ENCODE results near the gene FUCA1.

FUCA1 gene

GRCh38 chr1:23799570-23800399, 68.3 kb downstream of the FUCA1 start:
- no peak for TF ChIP-seq CTCF (conservative IDR thresholded peaks at IDR 0.05; ENCODE audit: low read depth)
- ChIA-PET POLR2A (ENCODE audit: low non-redundant PET) (interaction anchor here (0.9 to 2.9 kb wide), 5 partner anchors 8 to 22 kb away, joined by 3 to 15 read pairs (median 5); partner anchors contain the start of gene PITHD1), CTCF (interaction anchor here (0.5 to 1.1 kb wide), 4 partner anchors 8 to 356 kb away, joined by 3 to 5 read pairs (median 4); no protein-coding TSS in a partner anchor)
- peak; percentile 97 for DNase-seq (ENCODE audit: low spot score)
- H3K27ac ChIP-seq = peak overlapping the region; percentile 98

- ChIA-PET POLR2A (ENCODE audit: low non-redundant PET) (interaction anchor here (0.8 to 2.9 kb wide), 5 partner anchors 10 to 27 kb away, joined by 3 to 15 read pairs (median 5); partner anchors contain the start of gene PITHD1), CTCF (interaction anchor here (0.5 kb wide), 2 partner anchors 78 to 102 kb away, joined by 3 to 4 read pairs; no protein-coding TSS in a partner anchor)
- H3K27ac ChIP-seq = peak overlapping the region; percentile 98
- no peak for TF ChIP-seq CTCF (conservative IDR thresholded peaks at IDR 0.05; ENCODE audit: low read depth)
- no peak for DNase-seq (ENCODE audit: low spot score)
Observed at GRCh38 chr1:23799255-23799569, 68.9 kb downstream of the FUCA1 start.

- ChIA-PET CTCF (interaction anchor here (0.5 to 1.2 kb wide), 2 partner anchors 27 to 102 kb away, joined by 3 to 7 read pairs; no protein-coding TSS in a partner anchor), POLR2A (ENCODE audit: low non-redundant PET) (interaction anchor here (0.7 to 1.7 kb wide), 3 partner anchors 9 to 44 kb away, joined by 3 to 5 read pairs (median 4); no protein-coding TSS in a partner anchor)
- peak overlapping the region; percentile 98 for H3K27ac ChIP-seq
- no peak for DNase-seq (ENCODE audit: low spot score)
- TF ChIP-seq CTCF (conservative IDR thresholded peaks at IDR 0.05; ENCODE audit: low read depth) = no peak
Observed at GRCh38 chr1:23798662-23799142, 69.4 kb downstream of the FUCA1 start.

GRCh38 chr1:23797478-23798448, 70.3 kb downstream of the FUCA1 start:
- TF ChIP-seq CTCF (conservative IDR thresholded peaks at IDR 0.05; ENCODE audit: low read depth) = no peak
- CTCF ChIA-PET = interaction anchor here (0.9 to 1.2 kb wide), 2 partner anchors 20 to 26 kb away, joined by 3 to 7 read pairs; partner anchors contain the start of gene PITHD1
- DNase-seq (ENCODE audit: low spot score) = no peak
- H3K27ac ChIP-seq = peak overlapping the region; percentile 98
- POLR2A ChIA-PET (ENCODE audit: low non-redundant PET) = interaction anchor here (0.6 to 0.7 kb wide), 2 partner anchors 43 to 55 kb away, joined by 3 to 4 read pairs; partner anchors contain the start of gene ELOA

GRCh38 chr1:23796466-23797271, 71.4 kb downstream of the FUCA1 start:
- no peak for DNase-seq (ENCODE audit: low spot score)

More at GRCh38 chr1:23796466-23797271, 71.4 kb downstream of the FUCA1 start:
- peak overlapping the region; percentile 98 for H3K27ac ChIP-seq
- no peak for TF ChIP-seq CTCF (conservative IDR thresholded peaks at IDR 0.05; ENCODE audit: low read depth)
- ChIA-PET POLR2A (ENCODE audit: low non-redundant PET) (interaction anchor here (0.6 kb wide), 2 partner anchors 29 to 54 kb away, joined by 3 to 5 read pairs; partner anchors contain the start of genes ELOA and HMGCL), CTCF (interaction anchor here (0.5 to 0.9 kb wide), 3 partner anchors 19 to 54 kb away, joined by 3 read pairs; partner anchors contain the start of gene PITHD1)

Measured in RWPE1 (cell line).